ENCODE measurements around the gene GADD45G.

GADD45G gene

DNA sequence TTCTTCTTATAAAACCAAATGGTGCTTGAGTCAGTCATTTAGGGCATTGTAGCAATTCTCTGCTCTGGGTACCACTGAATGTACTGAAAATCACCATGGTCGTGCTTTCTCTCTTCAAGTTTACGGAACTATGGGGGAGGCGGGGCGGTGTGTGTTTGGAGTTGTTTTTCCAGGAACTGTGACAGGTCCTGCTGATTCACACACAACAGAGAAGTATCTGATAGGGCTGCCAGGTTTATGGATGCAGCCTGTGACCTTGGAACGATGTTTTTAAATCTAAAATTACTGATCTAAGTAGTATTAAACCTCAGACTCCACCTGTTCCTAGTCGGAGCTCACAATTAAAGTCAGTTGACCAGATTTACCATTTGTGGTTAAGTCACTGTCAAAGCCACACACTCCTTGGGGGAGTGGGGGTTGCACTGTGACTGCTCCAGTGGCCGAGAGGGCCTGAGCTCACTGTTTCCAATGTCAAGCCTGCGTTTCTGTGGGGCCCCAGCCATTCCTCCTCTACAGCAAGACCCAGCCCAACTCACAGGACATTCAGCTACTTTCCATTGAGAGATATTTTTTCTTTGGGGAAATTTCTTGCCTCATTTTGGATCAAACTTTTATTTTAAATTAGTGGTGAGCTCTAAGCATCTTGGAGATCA is 44.4 kb downstream of the GADD45G start:
- TF ChIP-seq GATA3 (IDR thresholded peaks at IDR 0.05; ENCODE audit: low read depth, low read length) (no peak), GATA2 (IDR thresholded peaks at IDR 0.05; ENCODE audit: low read depth, low read length) (no peak)

- TF ChIP-seq GATA2 (IDR thresholded peaks at IDR 0.05; ENCODE audit: low read depth, low read length) (no peak), GATA3 (IDR thresholded peaks at IDR 0.05; ENCODE audit: low read depth, low read length) (no peak)
Measured at GRCh38 chr9:89654025-89654662, 49.3 kb downstream of the GADD45G start.

- no peak for TF ChIP-seq GATA3 (IDR thresholded peaks at IDR 0.05; ENCODE audit: low read depth, low read length)
- no peak for TF ChIP-seq GATA2 (IDR thresholded peaks at IDR 0.05; ENCODE audit: low read depth, low read length)
Measured at GRCh38 chr9:89655056-89655989, 50.5 kb downstream of the GADD45G start.
